T-cell (primary cell): ENCODE results near the gene FOXK2. TPM values are rescaled to one million over a fixed set of nuclear protein-coding genes. Genes with fewer than 3 reads are reported as not detected.

ENCODE experiments used
- ATAC-seq, 4 experiments: fragments of 200-7000 bp in 3 of 4; fragments of 150-1000 bp in 1 of 4; cut with Tn5 transposase; replicated peaks in 1 of 4; 1 replicate in 3 of 4; 2 replicates in 1 of 4; pipeline ENCODE4 v1.10.0; 2021; ENCODE audit warnings: moderate library complexity in 3 of 4, mild to moderate bottlenecking in 2 of 4, moderate number of reproducible peaks in 1 of 4
- CTCF ChIA-PET, 2 donors: fragments of 300-600 bp; sonication (Branson Sonifier 250); formaldehyde crosslinking; loops; one replicate each; lab custom pipeline; 2022; ENCODE audit warnings: antibody characterized with exemption in 2 of 2; lab: Charles Lee
- POLR2A ChIA-PET, 2 donors: fragments of 300-600 bp; sonication (Branson Sonifier 250); formaldehyde crosslinking; loops; one replicate each; lab custom pipeline; 2022; ENCODE audit warnings: antibody characterized with exemption in 2 of 2; lab: Charles Lee
- DNase-seq, 35 experiments: peaks; one replicate each; pipeline versions ENCODE4 v3.0.0 to v3.0.0-alpha.2; 2013 to 2023
- H3K27ac ChIP-seq: one replicate; pipeline ENCODE4 v1.5.1; 2013; ENCODE audit warnings: low read length
- H3K27me3 ChIP-seq, 2 experiments: replicated peaks in 1 of 2; 1 replicate in 1 of 2; 2 replicates in 1 of 2; pipeline versions ENCODE4 v1.6.1 to v1.7.0; 2013; ENCODE audit warnings: low read length in 1 of 2, mixed read lengths in 1 of 2; ENCODE audit not compliant: control insufficient read depth in 2 of 2, insufficient read depth in 2 of 2; ENCODE audit errors: extremely low read depth in 1 of 2
- H3K36me3 ChIP-seq, 2 donors: 1 replicate in 1 of 2; 2 replicates in 1 of 2; pipeline versions ENCODE4 v1.6.1 to v1.7.0; 2013; ENCODE audit warnings: low read length in 1 of 2; ENCODE audit not compliant: control insufficient read depth in 2 of 2, insufficient read depth in 1 of 2; ENCODE audit errors: extremely low read depth in 1 of 2
- H3K4me1 ChIP-seq, 2 experiments: 1 replicate in 1 of 2; 2 replicates in 1 of 2; pipeline versions ENCODE4 v1.6.1 to v1.7.0; 2013; ENCODE audit warnings: low read length in 2 of 2, mixed read lengths in 1 of 2; ENCODE audit not compliant: insufficient read depth in 2 of 2, control insufficient read depth in 1 of 2; ENCODE audit errors: extremely low read depth in 1 of 2
- H3K4me3 ChIP-seq, 2 donors: 1 replicate in 1 of 2; 2 replicates in 1 of 2; pipeline versions ENCODE4 v1.5.1 to v1.7.0; 2013; ENCODE audit warnings: mild to moderate bottlenecking in 2 of 2, low read length in 1 of 2, moderate library complexity in 1 of 2; ENCODE audit not compliant: control insufficient read depth in 1 of 2; ENCODE audit errors: extremely low read depth in 1 of 2
- H3K9me3 ChIP-seq: 2 replicates; pipeline ENCODE4 v1.7.0; 2013
- H3K27ac Mint-ChIP-seq, 2 donors: one replicate each; pipeline ENCODE4 v1.8.0; 2020 to 2021; ENCODE audit warnings: mild to moderate bottlenecking in 2 of 2, mixed read lengths in 2 of 2
- H3K27me3 Mint-ChIP-seq, 2 donors: one replicate each; pipeline ENCODE4 v1.8.0; 2021 to 2022; ENCODE audit warnings: mixed read lengths in 2 of 2
- H3K36me3 Mint-ChIP-seq: one replicate; pipeline ENCODE4 v1.8.0; 2021; ENCODE audit warnings: mixed read lengths
- H3K4me1 Mint-ChIP-seq, 3 donors: one replicate each; pipeline ENCODE4 v1.8.0; 2020 to 2022; ENCODE audit warnings: mixed read lengths in 3 of 3, mild to moderate bottlenecking in 1 of 3
- H3K4me3 Mint-ChIP-seq, 3 donors: one replicate each; pipeline ENCODE4 v1.8.0; 2020 to 2022; ENCODE audit warnings: mild to moderate bottlenecking in 3 of 3, mixed read lengths in 3 of 3, moderate library complexity in 3 of 3
- H3K9me3 Mint-ChIP-seq, 3 donors: one replicate each; pipeline ENCODE4 v1.8.0; 2020 to 2022; ENCODE audit warnings: mixed read lengths in 3 of 3
- WGBS: methylation state at CpG from one replicate; pipeline ENCODE4 v1.1.5; 2013; ENCODE audit warnings: missing lambda C conversion rate; ENCODE audit not compliant: insufficient coverage; 5-methylcytosine and 5-hydroxymethylcytosine counted together
- total RNA-seq, 35 experiments: library from RNA in 6 of 35; stranded (reverse) in 6 of 35; fragments of 120-200 nt in 1 of 35; gene quantifications; one replicate each; pipeline versions ENCODE4 v1.2.1 to v1.2.4 and lab custom pipeline; 2013 to 2026

The FOXK2 gene
- total RNA-seq, 5 donors from 2014 or later (not counting 1 experiment from before 2014, with no cell fraction given): 45.8 to 65.5 (median 61.9) TPM

DNA sequence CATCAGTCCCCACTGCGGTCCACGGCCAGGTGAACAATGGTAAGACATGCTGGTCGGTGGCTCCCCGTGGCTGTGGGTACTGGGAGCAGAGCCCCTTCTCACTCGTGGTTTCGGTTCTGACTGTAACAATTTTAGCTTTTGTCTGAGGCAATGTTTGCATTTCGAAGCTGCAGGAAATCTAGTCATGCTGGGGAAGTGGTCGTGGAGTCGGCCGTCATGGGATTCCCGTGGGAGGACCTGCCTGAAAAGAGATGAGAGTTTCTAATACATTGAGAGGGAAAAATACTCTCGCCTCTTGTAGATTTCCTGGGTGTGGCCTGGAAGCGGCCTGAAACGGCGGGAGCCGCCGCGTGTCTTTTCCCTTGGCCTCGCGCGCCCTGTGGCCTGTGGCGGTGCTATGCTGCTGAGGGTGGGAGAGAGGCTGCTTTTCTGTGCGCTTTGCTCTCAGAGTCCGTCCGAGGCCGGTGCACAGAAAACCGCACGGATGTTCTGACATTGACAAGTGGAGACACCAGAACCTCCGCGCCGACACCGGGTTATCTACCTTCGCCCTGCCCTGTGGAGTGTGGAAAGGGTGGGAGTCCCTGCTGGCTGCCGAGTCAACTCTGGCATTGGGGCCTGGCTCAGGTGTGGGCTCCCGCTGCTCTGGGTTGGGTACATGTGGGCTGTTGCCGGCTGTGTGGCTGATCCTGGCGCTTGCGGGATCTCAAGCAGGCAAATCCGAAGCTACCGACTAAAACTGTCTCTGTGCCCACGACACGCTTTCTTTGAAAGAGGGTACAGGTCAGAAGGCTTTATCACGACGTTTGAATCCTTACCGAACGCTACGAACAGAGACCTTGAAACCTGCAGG lies 67.9 kb downstream of the FOXK2 start:
- Histone ChIP-seq H3K4me1 (peaks cover 4 to 24% of the 10 kb centered on the region in 2 experiments), H3K27ac (no peak overlapping the region), H3K27me3 (no peaks in the 10 kb centered on the region), H3K4me3 (no peak overlapping the region), H3K9me3 (no peaks in the 10 kb centered on the region), H3K36me3 (peaks cover 7 to 42% of the 10 kb centered on the region in 2 donors)
- peak overlapping the region; percentile 8 to 68 for H3K27ac Mint-ChIP-seq
- ChIA-PET CTCF (interaction anchor here in 1 of 2 donors (0.6 kb wide), 1 partner anchor 66 kb away, joined by 4 read pairs; no protein-coding TSS in a partner anchor), POLR2A (no interaction called here)
- ATAC-seq (no peak), DNase-seq (no peak)
- H3K27me3 Mint-ChIP-seq: no peaks in the 10 kb centered on the region
- H3K9me3 Mint-ChIP-seq: no peaks in the 10 kb centered on the region
- peaks cover 18% of the 10 kb centered on the region for H3K36me3 Mint-ChIP-seq
- peaks cover 18 to 27% (median 19%) of the 10 kb centered on the region in 3 donors for H3K4me1 Mint-ChIP-seq
- WGBS: 80% methylated on average over 38 of the region's 47 CpGs
- no peak overlapping the region for H3K4me3 Mint-ChIP-seq

DNA sequence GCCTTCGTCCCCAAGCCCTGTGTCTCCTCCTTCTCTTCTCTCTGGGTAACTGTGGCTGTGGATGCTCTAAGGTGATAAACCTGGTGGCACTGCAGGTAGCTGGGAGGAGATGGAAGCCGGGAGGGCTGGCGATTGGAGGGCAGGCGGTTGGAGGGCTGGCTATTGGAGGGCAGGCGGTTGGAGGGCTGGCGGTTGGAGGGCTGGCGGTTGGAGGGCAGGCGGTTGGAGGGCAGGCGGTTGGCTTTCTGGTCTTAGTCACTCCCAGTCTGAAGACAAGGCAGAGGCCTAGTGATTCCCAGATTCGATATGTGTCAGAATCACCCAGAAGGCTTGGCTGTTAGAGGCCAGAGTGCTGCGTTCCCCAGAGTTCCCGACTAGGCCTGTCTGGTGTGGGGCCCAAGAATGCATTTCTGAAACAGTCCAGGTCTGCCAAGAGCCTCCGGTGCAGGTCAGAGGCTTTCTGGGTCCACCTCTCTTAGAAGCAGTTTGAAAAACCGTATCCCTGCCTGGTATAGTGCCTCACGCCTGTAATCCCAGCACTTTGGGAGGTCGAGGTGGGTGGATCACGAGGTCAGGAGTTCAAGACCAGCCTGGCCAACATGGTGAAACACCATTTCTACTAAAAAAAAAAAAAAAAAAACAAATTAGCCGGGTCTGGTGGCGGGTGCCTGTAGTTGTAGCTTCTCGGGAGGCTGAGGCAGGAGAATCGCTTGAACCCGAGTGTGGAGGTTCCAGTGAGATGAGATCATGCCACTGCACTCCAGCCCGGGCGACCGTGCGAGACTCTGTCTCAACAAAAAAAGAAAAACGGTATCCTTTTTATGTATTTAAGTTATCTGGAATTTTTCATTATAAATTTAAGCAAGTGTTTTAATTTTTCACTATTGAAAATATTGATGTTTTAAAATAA lies 69.0 kb downstream of the FOXK2 start:
- H3K4me1 ChIP-seq: peaks cover 6 to 31% of the 10 kb centered on the region in 2 experiments
- no peak overlapping the region for H3K4me3 ChIP-seq
- Mint-ChIP-seq H3K36me3 (peaks cover 18% of the 10 kb centered on the region), H3K4me3 (no peak overlapping the region), H3K4me1 (peaks cover 26 to 33% (median 30%) of the 10 kb centered on the region in 3 donors), H3K27me3 (no peaks in the 10 kb centered on the region), H3K27ac (no peak overlapping the region), H3K9me3 (no peaks in the 10 kb centered on the region)
- DNase-seq (no peak), ATAC-seq (no peak)
- CTCF ChIA-PET: no interaction called here
- POLR2A ChIA-PET: no interaction called here
- no peaks in the 10 kb centered on the region for H3K9me3 ChIP-seq
- WGBS: 94% methylated on average over 15 of the region's 27 CpGs
- H3K27me3 ChIP-seq: no peaks in the 10 kb centered on the region
- peaks cover 7 to 36% of the 10 kb centered on the region in 2 donors for H3K36me3 ChIP-seq
- no peak overlapping the region for H3K27ac ChIP-seq

DNA sequence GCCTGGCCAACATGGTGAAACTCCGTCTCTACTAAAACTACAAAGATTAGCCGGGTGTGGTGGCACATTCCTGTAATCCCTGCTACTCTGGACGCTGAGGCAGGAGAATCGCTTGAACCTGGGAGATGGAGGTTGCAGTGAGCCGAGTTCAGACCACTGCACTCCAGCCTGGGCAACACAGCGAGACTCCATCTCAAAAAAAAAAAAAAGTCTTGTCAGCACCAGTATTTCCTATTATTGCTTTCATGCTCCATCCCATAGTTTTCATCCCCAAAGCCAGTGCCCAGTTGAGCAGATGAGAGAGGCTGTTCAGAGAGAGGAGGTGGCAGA lies 70.3 kb downstream of the FOXK2 start:
- no peaks in the 10 kb centered on the region for H3K9me3 Mint-ChIP-seq
- Histone ChIP-seq H3K27ac (no peak overlapping the region), H3K4me1 (peaks cover 6 to 36% of the 10 kb centered on the region in 2 experiments), H3K4me3 (no peak overlapping the region), H3K27me3 (no peaks in the 10 kb centered on the region), H3K9me3 (no peaks in the 10 kb centered on the region), H3K36me3 (peaks cover 7 to 25% of the 10 kb centered on the region in 2 donors)
- no peak overlapping the region for H3K4me3 Mint-ChIP-seq
- H3K27ac Mint-ChIP-seq: peak overlapping the region in 1 of 2 donors; percentile 89
- ChIA-PET POLR2A (no interaction called here), CTCF (no interaction called here)
- no peak for DNase-seq
- no peaks in the 10 kb centered on the region for H3K27me3 Mint-ChIP-seq
- H3K4me1 Mint-ChIP-seq: peaks cover 35 to 43% (median 36%) of the 10 kb centered on the region in 3 donors
- 94% methylated on average over 3 of the region's 6 CpGs for WGBS
- ATAC-seq: no peak
- H3K36me3 Mint-ChIP-seq: peaks cover 18% of the 10 kb centered on the region

DNA sequence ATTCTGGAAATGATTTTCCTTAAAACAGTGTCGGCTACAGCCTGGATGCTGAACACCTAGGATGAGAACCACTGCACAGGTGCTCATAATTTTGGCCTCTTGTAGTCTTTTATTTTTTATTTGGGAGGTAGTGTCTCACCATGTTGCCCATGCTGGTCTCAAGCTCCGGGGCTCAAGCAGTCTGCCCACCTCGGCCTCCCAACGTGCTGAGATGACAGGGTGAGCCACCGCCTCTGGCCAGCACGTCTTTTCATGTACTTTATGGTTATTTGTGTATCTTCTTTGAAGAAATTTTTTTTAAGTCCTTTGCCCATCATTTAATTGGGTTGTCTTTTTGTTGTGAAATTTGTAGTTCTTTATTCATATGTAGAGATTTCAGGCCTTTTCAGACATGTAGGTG lies 70.7 kb downstream of the FOXK2 start:
- Mint-ChIP-seq H3K27ac (peak overlapping the region; percentile 59 to 89), H3K9me3 (no peaks in the 10 kb centered on the region), H3K36me3 (peaks cover 14% of the 10 kb centered on the region), H3K4me3 (no peak overlapping the region), H3K4me1 (peaks cover 36 to 47% (median 40%) of the 10 kb centered on the region in 3 donors), H3K27me3 (no peaks in the 10 kb centered on the region)
- Histone ChIP-seq H3K9me3 (no peaks in the 10 kb centered on the region), H3K4me1 (peaks cover 6 to 37% of the 10 kb centered on the region in 2 experiments), H3K4me3 (no peak overlapping the region), H3K27ac (no peak overlapping the region), H3K36me3 (peaks cover 7 to 21% of the 10 kb centered on the region in 2 donors), H3K27me3 (no peaks in the 10 kb centered on the region)
- ChIA-PET CTCF (no interaction called here), POLR2A (no interaction called here)
- ATAC-seq: no peak
- DNase-seq: no peak
- 94% methylated on average over 2 of the region's 6 CpGs for WGBS

DNA sequence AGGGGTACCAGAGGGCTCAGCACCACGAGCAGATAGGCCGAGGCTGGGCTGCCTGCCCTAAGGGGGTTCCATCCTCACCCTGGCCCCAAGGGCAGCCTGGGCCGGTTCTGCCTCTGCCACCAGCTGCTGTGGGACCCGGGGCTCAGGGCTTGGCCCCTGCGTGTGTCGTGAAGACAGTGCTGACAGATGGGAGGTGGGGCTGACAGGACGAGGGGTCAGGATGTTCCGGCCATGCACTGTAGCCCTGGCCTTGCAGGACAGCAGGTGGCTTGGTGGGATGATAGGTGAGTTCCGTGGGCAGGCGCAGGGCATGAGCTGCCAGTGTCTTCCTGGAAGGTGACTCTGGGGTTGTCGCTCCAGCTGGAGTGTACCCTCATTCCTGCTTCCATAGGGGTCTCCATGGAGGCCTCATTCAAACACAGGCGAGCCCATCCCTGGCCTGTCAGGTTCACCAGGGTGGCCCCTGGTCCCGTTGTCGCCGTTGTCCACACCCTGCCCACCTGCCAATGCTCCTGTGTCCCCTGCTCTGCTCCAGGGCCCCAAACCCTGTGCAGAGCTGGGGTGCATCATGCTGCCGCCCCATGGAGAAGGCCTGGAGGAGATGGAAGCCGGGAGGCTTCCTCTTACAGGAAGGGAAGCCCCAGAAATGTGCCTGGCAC lies 71.5 kb downstream of the FOXK2 start:
- Mint-ChIP-seq H3K36me3 (peaks cover 13% of the 10 kb centered on the region), H3K27me3 (no peaks in the 10 kb centered on the region), H3K4me1 (peaks cover 37 to 50% (median 43%) of the 10 kb centered on the region in 3 donors), H3K27ac (peak overlapping the region; percentile 84 to 89), H3K9me3 (no peaks in the 10 kb centered on the region), H3K4me3 (no peak overlapping the region)
- DNase-seq (no peak), ATAC-seq (peak in 2 of 4 experiments; percentile 2 to 4)
- Histone ChIP-seq H3K27me3 (no peaks in the 10 kb centered on the region), H3K4me1 (peaks cover 6 to 44% of the 10 kb centered on the region in 2 experiments), H3K36me3 (peaks cover 7 to 21% of the 10 kb centered on the region in 2 donors), H3K9me3 (no peaks in the 10 kb centered on the region), H3K4me3 (no peak overlapping the region), H3K27ac (peak overlapping the region; percentile 74)
- CTCF ChIA-PET: no interaction called here
- WGBS: 82% methylated on average over 16 of the region's 17 CpGs
- POLR2A ChIA-PET: interaction anchor here in 1 of 2 donors (0.6 kb wide), 1 partner anchor 30 kb away, joined by 5 read pairs; no protein-coding TSS in a partner anchor
